HG03469 (cell line): Measurements from ENCODE around the gene SSC4D.

ENCODE experiments used
- ATAC-seq: cut with Tn5 transposase; IDR thresholded peaks from one replicate; pipeline ENCODE4 v1.9.1; 2021; ENCODE audit warnings: mild to moderate bottlenecking, moderate library complexity, moderate number of reproducible peaks; ENCODE audit not compliant: unreplicated experiment

SSC4D gene

DNA sequence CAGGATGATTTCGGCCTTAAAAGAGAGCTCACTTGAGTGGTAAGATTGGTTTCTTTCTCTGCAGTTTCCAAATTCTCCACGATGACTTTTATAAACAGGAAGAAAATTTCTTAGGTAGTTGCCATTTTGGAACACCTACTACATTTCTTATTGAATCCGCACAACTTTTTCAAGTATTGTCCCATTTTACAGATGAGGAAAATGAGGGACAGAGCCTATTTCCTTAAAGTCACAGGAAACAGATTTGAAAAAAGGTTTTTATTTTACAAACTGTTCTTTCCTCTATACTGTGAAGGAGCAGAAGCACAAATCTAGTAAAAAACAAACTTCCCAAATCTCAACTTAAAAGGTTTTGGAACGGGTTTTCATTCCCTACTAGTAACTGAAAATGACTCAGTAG is 53.4 kb downstream of the SSC4D start:
- no peak for ATAC-seq

DNA sequence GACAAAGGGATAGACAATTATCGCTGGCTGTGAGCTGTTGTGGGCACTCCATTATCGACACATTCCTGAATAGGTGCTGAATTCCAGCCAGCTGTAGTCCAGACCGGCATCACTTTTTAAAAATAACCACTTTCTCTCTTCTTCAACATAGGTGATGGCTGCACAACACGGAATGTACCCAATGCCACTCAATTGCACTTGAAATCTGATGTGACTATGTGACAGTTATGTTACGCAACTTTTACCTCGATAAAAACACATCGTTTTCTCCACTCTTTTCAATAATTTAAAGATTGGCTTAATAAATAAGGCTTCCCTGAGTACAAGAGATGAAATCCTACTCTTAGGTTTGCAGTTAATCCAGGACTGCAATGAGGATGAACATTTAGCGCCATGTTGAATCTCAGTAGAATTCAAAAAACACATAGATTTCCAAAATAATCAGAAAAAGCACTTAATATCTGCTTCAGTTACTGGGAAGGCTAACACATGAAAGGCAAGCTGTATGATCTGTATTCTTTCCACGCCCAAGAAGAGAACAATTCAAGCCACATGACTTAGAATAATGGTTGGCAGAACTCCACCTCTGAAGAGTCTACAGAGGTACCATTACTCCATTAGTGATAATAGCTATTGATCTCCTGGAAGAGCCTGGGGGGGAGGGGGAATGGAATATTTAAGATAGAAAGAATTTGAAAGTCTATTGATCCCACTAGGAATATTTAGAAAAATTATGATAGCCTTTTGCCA is 54.3 kb downstream of the SSC4D start:
- ATAC-seq, result no peak

DNA sequence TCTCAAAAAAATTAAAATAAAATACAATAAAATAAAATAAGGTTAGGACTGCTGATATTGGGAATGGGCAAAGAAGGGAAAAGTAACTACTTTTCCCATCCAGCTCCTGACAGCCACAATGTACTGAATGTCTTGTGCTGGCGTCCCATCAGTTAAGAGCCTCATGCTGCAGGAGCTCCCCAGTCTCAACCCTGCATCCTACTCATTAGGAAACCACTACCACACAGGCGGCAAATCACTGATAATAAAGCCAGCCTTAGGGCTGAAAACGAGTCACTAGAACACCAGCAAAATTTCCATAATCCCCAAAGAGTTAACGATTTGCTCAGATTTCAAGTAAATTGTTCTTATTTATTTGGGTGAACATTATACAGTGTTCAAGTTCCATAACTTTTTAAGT is 55.0 kb downstream of the SSC4D start:
- ATAC-seq, result no peak

DNA sequence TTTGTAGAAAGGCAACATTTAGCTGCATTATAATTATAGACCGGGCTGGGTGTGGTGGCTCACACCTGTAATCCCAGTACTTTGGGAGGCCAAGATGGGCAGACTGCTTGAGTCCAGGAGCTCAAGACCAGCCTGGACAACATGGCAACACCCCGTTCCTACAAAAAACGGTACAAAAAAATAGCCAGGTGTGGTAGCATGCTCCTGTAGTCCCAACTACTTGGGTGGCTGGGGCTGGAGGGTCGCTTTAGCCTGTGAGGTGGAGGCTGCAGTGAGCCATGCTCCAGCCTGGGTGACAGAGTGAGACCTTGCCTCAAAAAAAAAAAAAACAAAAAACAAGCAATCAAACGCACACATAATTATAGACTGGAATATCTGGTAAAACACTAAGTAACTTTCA is 55.8 kb downstream of the SSC4D start:
- ATAC-seq, result no peak

DNA sequence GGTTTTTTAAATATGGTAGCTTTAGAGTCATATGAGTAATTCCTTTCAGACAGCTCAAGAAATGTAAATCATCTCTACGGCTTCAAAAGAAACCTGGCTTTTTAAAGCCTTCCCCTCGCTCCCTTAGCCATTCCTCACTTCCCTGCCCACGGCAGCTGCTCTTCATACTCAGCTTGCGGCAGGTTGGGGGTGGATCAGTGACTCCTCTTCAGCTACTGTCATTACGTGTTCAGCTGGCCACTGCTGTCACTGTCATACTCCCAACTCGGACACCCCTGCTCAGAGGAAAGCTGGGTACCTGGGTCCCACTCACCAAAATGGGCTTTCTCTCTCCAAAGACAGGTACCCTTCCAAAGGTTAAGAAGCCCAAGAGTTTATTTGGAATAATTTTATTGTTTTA is 57.3 kb downstream of the SSC4D start:
- ATAC-seq, result no peak

DNA sequence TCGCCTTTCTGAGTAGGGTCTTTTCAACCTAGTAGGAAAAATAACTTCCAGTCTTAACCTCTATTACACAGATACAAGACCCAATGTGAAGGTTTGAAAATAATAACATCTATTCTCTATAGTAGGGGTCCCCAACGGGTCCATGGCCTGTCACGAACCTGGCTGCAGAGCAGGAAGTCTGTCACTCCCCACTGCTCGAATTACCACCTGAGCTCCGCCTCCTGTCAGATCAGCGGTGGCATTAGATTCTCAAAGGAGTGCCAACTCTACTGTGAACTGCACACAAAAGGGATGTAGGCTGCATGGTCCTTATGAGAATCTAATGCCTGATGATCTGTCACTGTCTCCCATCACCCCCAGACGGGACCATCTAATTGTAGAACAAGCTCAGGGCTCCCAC is 58.1 kb downstream of the SSC4D start:
- ATAC-seq, result no peak

DNA sequence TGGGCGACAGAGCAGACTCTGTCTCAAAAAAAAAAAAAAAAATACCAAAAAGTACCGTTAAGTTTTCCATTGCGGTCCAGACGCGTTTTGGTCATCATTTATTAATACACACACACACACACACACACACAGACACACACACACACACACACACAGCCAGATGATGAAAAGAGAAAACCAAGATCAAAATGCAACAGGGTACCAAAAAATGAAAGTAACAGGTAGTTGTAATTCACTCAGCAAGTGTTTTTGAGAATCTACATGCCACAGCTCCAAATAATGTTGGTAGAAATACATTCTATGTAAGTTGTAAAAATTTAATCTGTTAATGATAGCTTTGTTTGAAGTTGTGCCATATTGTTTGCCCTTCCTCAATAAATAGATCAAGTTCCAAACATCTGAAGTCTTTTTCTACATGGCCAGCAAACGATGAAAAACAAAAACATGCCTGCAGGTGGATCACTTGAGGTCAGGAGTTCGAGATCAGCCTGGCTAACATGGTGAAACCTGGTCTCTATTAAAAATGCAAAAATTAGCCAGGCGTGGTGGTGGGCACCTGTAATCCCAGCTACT is 60.1 kb downstream of the SSC4D start:
- ATAC-seq, result no peak

DNA sequence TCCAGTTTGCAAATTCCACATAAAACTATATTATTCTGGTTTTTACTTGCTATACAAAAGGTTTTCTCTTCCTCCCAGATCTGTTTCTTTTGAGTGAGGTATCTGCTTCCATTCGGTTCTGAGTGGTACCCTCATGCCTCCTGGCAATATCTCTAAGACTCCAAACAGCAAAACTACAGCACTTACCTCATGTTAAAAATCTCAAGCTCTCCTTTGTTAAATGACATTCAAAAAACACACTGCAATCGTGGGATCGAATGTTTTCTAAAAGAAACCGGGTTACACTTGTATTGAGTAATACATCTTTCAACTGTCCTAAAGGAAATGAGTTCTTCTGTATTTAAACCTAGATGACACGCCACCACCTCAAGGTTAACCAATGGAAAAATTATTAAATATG is 61.8 kb downstream of the SSC4D start:
- ATAC-seq, result no peak

DNA sequence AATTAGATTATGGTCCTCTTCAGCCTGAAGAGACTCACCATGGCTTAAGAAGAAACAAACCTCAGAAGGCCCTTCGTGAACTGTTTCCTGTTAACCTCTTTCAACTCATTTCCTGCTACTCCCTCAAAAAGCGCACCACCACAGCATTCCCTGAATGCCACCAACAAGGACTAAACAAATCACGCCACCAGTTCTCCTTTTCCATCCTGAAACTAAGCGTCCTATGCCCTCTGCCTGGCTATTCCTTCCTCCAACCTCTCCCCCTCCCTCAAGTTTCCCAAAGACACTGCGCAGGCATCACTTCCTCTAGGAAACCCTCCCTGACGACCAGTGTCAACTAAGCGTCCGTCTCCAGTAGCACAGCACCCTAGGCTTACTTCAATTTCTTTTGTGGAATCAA is 62.7 kb downstream of the SSC4D start:
- no peak for ATAC-seq

DNA sequence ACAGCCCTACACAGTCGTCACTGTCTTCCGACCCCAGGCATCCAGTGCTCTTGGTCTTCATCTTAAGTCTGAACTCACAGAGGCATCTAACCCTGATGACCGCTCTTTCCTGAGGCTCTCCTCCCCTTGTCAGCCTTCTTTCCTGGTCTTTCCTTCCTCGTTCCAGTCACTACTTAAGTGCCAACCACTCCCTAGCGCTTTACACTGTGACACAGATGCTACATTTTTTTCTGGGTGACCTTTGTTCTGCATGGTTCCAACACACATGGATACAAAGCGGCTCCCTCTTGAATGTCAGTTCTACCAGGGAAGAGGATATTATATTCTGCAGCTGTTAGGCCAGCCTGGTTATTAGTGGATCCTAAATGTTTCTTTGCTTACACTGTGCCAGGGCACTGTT is 63.4 kb downstream of the SSC4D start:
- ATAC-seq, result no peak

DNA sequence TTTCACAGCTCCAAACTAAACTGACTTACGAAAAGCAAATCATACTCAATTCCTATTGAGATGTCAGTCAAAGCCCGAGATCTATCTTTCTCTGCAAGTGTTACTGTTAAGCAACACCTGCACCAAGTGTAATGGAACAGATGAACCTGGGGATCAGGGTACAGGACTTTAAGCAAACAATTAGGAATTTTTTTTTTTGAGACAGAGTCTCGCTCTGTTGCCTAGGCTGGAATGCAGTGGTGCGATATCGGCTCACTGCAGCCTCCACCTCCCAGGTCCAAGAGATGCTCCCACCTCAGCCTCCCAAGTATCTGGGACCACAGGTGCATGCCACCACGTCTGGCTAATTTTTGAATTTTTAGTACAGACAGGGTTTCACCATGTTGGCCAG is 65.6 kb downstream of the SSC4D start:
- ATAC-seq, result no peak

DNA sequence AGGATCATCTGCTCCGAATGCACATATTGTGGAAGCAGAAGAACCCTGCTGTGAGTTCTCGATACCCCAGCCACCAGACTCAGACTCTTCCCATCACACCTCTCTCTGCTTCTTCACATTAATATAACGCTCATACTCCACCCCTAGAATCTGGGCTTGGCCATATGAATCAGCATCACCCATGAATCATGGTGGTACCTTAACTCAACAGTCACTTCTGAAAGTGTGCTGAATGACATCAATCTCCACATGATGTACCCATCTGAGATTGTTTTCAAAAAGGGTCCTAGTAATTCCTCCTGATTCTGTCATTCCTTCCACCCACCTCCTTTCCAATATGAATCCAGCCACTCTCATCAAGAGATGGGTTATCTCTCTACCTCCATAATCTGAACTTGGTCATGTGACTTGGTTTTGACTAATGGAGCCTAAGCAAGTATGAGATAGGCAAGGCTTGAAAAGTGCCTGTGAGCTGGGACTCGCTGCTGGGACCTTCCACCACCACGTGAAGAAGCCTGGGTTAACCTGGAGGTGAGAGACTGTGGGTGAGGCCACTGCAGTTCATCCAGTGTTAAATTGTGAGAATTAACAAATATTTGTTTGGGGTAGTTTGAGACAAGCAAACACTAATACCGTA is 66.1 kb downstream of the SSC4D start:
- no peak for ATAC-seq

DNA sequence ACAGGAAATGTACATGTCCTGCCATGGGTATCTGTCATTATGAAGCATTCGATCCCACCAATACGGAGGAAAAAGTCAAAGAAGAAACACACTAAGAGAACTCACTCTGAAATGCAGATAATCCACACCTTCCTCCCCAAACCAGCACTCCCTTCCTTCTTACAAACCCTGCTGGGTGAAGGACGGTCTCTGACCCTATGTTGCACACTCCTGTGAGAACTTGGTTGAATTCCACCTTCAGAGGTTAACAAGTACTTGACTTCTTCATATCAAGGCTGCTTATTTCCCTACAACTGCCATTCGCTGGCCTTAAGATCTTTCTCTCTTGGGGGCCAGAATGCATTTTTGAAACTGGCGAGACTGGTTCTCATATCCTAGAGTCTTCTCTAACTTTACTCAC is 67.3 kb downstream of the SSC4D start:
- ATAC-seq, result no peak

DNA sequence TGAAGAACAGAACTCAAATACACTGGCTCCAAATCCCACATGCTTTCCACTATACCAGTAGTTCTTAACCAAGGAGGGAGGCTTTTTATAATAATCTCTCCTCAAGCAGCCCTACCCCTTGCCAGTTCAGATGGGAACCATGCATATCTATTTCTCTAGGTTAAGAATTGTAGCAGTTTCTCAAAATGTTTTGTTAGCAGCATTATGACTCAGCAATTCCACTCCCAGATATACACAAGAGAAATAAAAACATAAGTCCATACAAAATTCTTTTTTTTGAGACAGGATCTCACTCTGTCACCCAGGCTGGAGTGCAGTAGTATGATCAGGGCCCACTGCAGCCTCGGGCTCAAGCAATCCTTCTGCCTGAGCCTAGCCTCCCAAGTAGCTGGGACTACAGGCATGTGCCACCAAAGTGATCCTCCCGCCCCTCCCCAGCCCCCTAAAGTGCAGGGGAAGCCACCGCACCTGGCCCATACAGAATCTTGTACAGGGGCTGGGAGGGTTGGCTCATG is 68.8 kb downstream of the SSC4D start:
- no peak for ATAC-seq
